Activated naive CD4-positive, alpha-beta T cell (primary cell): Measurements from ENCODE around the gene DNHD1.

Experiments
- DNase-seq, 4 experiments: peaks; one replicate each; lab custom pipeline; 2025; lab: John Stamatoyannopoulos, UW

Gene DNHD1

GRCh38 chr11:6530848-6531247, 33.8 kb downstream of the DNHD1 start:
- DNase-seq, result no peak

- DNase-seq, result no peak
Measured at GRCh38 chr11:6531267-6531752, 34.2 kb downstream of the DNHD1 start.

GRCh38 chr11:6538456-6538855, 41.4 kb downstream of the DNHD1 start:
- DNase-seq, result no peak

GRCh38 chr11:6538945-6539344, 41.9 kb downstream of the DNHD1 start:
- no peak for DNase-seq

DNA sequence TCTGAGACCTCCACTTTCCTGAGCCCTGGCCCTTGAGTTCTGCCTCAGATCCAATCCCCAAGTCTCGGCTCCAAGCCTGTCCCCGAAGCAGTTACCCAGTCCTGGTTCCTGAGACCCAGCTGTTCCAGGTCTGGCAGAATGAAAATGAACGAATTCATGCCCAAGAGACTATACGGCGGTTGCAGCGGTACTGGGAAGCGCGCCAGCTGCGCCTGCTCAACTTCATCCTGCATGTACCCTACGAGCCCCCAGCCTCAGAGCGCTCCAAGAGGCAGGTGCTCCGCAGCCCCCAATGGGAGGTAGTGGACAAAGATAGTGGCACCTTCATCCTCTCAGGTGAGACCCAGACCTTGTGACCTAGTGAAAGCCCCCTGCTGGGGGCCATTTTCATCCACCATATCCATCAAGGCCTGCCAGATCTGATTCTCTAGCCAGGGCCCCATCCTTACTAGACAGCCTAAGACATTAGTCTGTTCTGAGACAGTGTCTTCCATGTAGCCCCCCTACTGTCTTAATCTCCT, 42.7 kb downstream of the DNHD1 start:
- DNase-seq, result no peak

- DNase-seq, result no peak
Measured at GRCh38 chr11:6541356-6541755, 44.3 kb downstream of the DNHD1 start.

DNA sequence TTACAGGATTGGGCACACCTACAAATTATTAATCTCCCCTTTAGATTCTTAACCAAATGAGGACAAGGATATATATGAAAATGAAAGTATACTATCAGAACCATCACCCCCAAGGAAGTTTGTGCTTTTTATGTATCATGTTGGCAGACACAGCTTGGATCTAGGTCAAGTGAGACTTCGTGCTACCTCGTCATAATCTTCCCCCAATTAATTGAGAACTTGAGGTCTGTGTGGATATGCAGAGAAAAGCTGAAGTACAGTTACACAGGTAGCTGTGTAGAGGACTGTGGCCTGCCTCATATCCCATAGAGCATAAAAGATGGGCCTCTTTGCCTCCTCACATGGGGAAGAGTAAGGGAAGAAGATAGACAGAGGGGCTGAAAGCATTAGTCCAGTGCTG, 45.6 kb downstream of the DNHD1 start:
- no peak for DNase-seq

GRCh38 chr11:6544921-6545850, 48.1 kb downstream of the DNHD1 start:
- no peak for DNase-seq

GRCh38 chr11:6545917-6546605, 49.0 kb downstream of the DNHD1 start:
- no peak for DNase-seq

DNA sequence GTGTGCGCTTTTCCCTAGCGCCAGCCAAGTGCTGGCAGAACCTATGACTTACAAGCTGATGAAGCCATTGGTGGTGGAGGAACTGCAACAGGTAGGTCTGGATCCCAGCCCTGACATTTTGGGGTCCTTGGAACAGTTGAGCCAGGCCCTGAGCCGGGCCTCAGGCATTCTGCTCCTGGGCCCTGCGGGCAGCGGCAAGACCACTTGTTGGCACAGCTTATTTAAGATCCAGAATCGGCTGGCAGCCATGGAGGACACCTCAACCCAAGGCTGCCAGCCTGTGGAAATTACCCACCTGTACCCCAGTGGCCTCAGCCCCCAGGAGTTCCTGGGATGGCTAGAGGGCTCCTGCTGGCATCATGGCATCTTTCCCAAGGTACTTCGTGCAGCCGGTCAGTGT, 49.7 kb downstream of the DNHD1 start:
- DNase-seq, result no peak

DNA sequence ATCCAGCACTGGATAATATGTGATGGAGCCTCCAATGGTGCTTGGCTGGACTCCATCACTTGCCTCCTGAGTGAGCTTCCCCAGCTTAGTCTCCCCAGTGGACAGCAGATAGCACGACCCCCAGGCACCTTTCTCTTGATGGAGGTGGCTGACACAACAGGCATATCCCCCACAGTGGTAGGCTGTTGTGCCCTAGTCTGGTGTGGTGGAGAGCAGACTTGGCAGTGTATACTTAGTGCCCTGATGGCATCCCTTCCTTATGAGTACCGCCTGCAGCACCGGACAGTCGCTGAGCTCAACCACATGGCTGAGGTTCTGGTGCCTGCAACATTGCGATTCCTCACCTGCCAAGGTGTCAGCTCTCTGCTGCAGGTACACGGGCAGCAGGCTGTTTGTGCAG, 50.1 kb downstream of the DNHD1 start:
- no peak for DNase-seq

- no peak for DNase-seq
Measured at GRCh38 chr11:6548121-6548520, 51.0 kb downstream of the DNHD1 start.

GRCh38 chr11:6548641-6549040, 51.6 kb downstream of the DNHD1 start:
- no peak for DNase-seq

- DNase-seq, result no peak
Measured at GRCh38 chr11:6553634-6554033, 56.6 kb downstream of the DNHD1 start.

GRCh38 chr11:6554828-6555706, 58.0 kb downstream of the DNHD1 start:
- no peak for DNase-seq

GRCh38 chr11:6556139-6556949, 59.3 kb downstream of the DNHD1 start:
- DNase-seq, result no peak

DNA sequence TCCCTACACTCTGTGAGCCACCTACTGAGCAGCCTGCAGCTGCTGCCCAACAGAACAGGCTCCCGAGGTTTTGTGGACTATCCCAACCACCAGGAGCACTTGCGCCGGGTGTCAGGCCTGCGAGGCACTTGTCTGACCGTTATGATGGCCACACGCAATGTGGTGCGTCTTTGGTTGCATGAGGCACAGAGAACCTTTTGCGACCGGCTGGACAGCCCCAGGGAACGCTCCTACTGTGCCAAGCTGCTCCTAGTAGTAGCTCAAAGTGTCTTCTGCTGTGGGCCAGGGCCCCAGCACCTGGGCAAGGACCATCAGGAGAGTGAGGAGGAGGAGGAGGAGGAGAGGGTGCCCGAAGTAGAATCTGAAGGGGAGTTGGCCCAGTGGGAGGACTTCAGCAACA, 60.0 kb downstream of the DNHD1 start:
- DNase-seq, result no peak

DNA sequence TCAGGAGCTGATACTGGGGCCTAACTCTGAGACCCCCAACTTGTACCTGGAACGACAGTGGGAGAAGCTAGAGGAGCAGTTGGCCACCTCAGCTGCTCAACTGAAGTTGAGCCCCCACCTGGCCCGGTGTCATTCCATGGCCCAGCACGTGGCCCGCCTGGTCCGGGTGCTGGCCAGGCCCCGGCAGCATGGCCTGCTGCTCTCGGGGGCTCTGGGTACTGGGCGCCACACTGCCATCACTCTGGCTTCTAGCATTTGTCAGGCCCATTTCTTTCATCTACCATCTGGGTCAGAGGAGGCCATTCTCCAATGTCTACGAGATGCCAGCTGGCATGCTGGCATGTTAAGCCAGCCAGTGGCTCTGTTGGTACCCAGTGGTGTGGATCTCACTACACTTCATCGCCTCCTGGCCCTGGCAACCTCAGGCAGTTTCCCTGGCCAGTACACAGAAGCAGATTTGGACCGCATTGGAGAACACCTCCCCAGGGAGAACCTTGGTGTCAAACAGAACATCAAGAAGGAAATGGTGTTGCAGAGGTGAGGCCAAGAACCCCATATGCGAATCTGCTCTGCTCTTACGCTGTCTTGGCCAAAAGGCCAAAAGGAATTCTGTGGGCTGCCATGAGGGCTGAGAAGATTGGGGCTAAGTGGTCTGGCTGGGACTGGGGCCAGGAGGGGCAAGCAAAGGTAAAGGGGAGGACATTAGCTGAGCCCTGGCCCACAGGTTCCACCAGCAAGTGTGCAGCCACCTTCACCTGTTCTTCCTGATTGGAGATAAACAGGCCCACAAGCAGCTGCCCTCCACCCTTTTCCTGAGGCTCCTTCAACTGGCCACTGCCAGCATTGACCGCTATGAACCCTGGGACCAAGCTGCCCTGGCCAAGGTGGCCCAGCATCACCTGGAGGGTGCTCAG, 60.9 kb downstream of the DNHD1 start:
- no peak for DNase-seq

DNA sequence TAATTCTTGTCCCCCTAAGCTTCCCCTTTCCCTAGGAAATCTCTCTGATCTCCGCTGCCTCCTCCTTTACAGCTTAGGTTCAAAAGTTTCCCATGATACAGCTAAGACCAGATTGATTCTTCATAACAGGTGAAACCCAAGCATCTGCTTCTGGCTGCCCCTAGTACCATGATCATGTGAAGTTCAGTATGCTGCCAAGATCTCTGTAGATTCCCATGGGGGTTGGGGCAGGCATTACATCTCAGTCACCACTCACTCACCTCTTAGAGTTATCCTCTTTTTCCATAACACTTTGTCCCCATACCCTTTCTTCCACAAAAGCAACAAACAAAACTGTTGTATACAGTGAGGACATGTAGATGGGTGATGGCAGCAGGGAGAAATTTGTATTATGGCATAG, 62.3 kb downstream of the DNHD1 start:
- no peak for DNase-seq

- no peak for DNase-seq
Measured at GRCh38 chr11:6561288-6561687, 64.2 kb downstream of the DNHD1 start.
